ENCODE measurements around the gene BLVRB. TPM values are rescaled to one million over a fixed set of nuclear protein-coding genes. Genes with fewer than 3 reads are reported as not detected.

The BLVRB gene
- total and polyA plus RNA-seq, 9 of the 15 experiments (the other 6 are each of a cell fraction or from before 2014, with no cell fraction given), result 81.1 to 749 (median 331) TPM

- no peak for TF ChIP-seq MTF1 (CRISPR knock-in tag; IDR thresholded peaks at IDR 0.05; ENCODE audit: borderline replicate concordance)
- no peak for TF ChIP-seq SMAD4 (CRISPR knock-in tag; conservative IDR thresholded peaks at IDR 0.05)
- peak; percentile 74 to 78 for TF ChIP-seq KDM1A (IDR thresholded peaks at IDR 0.05)
- TF ChIP-seq ZNF639 (CRISPR knock-in tag; conservative IDR thresholded peaks at IDR 0.05 in 1 of 2, IDR thresholded peaks at IDR 0.05 in 1 of 2), result no peak
- TF ChIP-seq BRD9 (IDR thresholded peaks at IDR 0.05; ENCODE audit: low read depth, partially characterized antibody), result peak; percentile 51
- TF ChIP-seq ELF4 (CRISPR knock-in tag; IDR thresholded peaks at IDR 0.05), result peak; percentile 70; the same call in 1 of the 2 replicates
- TF ChIP-seq ZBTB12 (CRISPR knock-in tag; IDR thresholded peaks at IDR 0.05), result no peak
- TF ChIP-seq POLR2AphosphoS5 (IDR thresholded peaks at IDR 0.05; ENCODE audit: control insufficient read depth, insufficient read depth, low read depth, low read length), result no peak
- peak; percentile 85 for TF ChIP-seq RBM25 (IDR thresholded peaks at IDR 0.05; ENCODE audit: low read depth, low read length, severe bottlenecking)
- no peak for TF ChIP-seq RAD21 (CRISPR knock-in tag; conservative IDR thresholded peaks at IDR 0.05 in 1 of 2, IDR thresholded peaks at IDR 0.05 in 1 of 2)
- TF ChIP-seq ZNF197 (CRISPR knock-in tag; IDR thresholded peaks at IDR 0.05; ENCODE audit: low read depth), result no peak
- no peak for TF ChIP-seq SIN3A (IDR thresholded peaks at IDR 0.05; ENCODE audit: borderline replicate concordance in 2 of 2, control insufficient read depth in 1 of 2, low read depth in 2 of 2, low read length in 2 of 2)
- no peak for TF ChIP-seq ZNF146 (CRISPR knock-in tag; IDR thresholded peaks at IDR 0.05; ENCODE audit: unreplicated experiment)
- TF ChIP-seq MYBL2 (IDR thresholded peaks at IDR 0.05; ENCODE audit: low read depth), result no peak
- no peak for TF ChIP-seq MYBL2 (CRISPR knock-in tag; IDR thresholded peaks at IDR 0.05; ENCODE audit: borderline replicate concordance)
- TF ChIP-seq FOXP1 (CRISPR knock-in tag; IDR thresholded peaks at IDR 0.05), result no peak
- TF ChIP-seq SMAD1 (IDR thresholded peaks at IDR 0.05; ENCODE audit: low read depth, low read length, partially characterized antibody), result no peak
- no peak for TF ChIP-seq CC2D1A (IDR thresholded peaks at IDR 0.05)
- no peak for TF ChIP-seq ZBTB5 (IDR thresholded peaks at IDR 0.05)
- peak; percentile 50; the same call in 1 of the 2 replicates for TF ChIP-seq MTA1 (IDR thresholded peaks at IDR 0.05; ENCODE audit: borderline replicate concordance)
- TF ChIP-seq FOXK1 (CRISPR knock-in tag; IDR thresholded peaks at IDR 0.05; ENCODE audit: borderline replicate concordance), result no peak
- no peak for TF ChIP-seq MEF2A (IDR thresholded peaks at IDR 0.05; ENCODE audit: control insufficient read depth, low read depth, low read length)
- TF ChIP-seq MXI1 (IDR thresholded peaks at IDR 0.05; ENCODE audit: low read depth, low read length), result no peak
These were observed 47.5 kb downstream of the BLVRB start (continued) for GRCh38 chr19:40418040-40418439.

Data from K562 (cell line).